Stomach (tissue), 4 donors: ENCODE data around the gene JAKMIP2.

Source experiments
- POLR2AphosphoS5 ChIP-seq, 3 donors: sonication (generic); formaldehyde crosslinking; IDR thresholded peaks; one replicate each; pipeline ENCODE4 v1.6.1; 2016; ENCODE audit warnings: antibody characterized with exemption in 3 of 3
- TF ChIP-seq, protein P1 (sequence below), 7 experiments: fragments of 450-650 bp in 4 of 7; fragments of 200-600 bp in 3 of 7; sonication (generic) in 3 of 7; IDR thresholded peaks; one replicate each; pipeline ENCODE4 v1.5.1; 2016 to 2019; ENCODE audit warnings: antibody characterized with exemption in 7 of 7, control low read depth in 2 of 7, mild to moderate bottlenecking in 1 of 7

DNA sequence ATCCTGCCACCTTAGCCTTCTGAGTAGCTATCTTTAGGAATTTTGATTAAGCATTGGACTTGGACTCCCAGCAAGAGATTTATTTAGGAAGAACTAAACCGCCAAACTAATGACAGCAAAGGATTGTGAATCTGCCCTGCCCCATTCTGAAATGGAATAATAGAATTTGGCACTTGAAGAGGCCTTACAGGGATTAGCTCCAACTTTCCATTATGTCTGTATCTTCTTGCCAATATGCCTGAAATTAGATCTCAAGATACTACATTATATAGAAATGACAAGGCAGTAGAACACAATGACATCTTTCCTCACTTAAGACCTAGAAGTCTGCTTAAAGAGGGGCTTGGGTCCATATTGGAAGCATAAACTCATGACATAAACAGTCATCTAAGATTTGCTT, 195.7 kb downstream of the JAKMIP2 start:
- TF ChIP-seq POLR2AphosphoS5 (IDR thresholded peaks at IDR 0.05), result no peak
- TF ChIP-seq, protein P1, sequence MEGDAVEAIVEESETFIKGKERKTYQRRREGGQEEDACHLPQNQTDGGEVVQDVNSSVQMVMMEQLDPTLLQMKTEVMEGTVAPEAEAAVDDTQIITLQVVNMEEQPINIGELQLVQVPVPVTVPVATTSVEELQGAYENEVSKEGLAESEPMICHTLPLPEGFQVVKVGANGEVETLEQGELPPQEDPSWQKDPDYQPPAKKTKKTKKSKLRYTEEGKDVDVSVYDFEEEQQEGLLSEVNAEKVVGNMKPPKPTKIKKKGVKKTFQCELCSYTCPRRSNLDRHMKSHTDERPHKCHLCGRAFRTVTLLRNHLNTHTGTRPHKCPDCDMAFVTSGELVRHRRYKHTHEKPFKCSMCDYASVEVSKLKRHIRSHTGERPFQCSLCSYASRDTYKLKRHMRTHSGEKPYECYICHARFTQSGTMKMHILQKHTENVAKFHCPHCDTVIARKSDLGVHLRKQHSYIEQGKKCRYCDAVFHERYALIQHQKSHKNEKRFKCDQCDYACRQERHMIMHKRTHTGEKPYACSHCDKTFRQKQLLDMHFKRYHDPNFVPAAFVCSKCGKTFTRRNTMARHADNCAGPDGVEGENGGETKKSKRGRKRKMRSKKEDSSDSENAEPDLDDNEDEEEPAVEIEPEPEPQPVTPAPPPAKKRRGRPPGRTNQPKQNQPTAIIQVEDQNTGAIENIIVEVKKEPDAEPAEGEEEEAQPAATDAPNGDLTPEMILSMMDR (IDR thresholded peaks at IDR 0.05), result no peak
